Right lobe of liver (tissue), 4 donors: Measurements from ENCODE around the gene ADH5.

Source experiments
- POLR2A ChIP-seq: fragments of 450-650 bp; IDR thresholded peaks from one replicate; pipeline ENCODE4 v1.6.1; 2017; ENCODE audit warnings: antibody characterized with exemption, mild to moderate bottlenecking
- TF ChIP-seq, protein P1 (sequence below), 4 donors: fragments of 200-600 bp in 3 of 4; fragments of 450-650 bp in 1 of 4; IDR thresholded peaks; one replicate each; pipeline versions ENCODE4 v1.5.1 to v1.8.0; 2016 to 2022; ENCODE audit warnings: antibody characterized with exemption in 4 of 4, mild to moderate bottlenecking in 2 of 4
- donor health status: DM: no; HTN: no; CAD: no.
- donor health status: DM: no; HTN: no; CAD: no.
- donor health status: DM: no; HTN: yes; CAD: no.

GRCh38 chr4:99121008-99121407 lies 32.4 kb upstream of the ADH5 start:
- TF ChIP-seq, protein P1, sequence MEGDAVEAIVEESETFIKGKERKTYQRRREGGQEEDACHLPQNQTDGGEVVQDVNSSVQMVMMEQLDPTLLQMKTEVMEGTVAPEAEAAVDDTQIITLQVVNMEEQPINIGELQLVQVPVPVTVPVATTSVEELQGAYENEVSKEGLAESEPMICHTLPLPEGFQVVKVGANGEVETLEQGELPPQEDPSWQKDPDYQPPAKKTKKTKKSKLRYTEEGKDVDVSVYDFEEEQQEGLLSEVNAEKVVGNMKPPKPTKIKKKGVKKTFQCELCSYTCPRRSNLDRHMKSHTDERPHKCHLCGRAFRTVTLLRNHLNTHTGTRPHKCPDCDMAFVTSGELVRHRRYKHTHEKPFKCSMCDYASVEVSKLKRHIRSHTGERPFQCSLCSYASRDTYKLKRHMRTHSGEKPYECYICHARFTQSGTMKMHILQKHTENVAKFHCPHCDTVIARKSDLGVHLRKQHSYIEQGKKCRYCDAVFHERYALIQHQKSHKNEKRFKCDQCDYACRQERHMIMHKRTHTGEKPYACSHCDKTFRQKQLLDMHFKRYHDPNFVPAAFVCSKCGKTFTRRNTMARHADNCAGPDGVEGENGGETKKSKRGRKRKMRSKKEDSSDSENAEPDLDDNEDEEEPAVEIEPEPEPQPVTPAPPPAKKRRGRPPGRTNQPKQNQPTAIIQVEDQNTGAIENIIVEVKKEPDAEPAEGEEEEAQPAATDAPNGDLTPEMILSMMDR (IDR thresholded peaks at IDR 0.05) = no peak
- no peak for TF ChIP-seq POLR2A
